Measurements from ENCODE around the gene MAN1C1.

GRCh38 chr1:25594971-25595370 lies 21.6 kb upstream of the MAN1C1 start:
- TF ChIP-seq TCF4 (CRISPR knock-in tag; IDR thresholded peaks at IDR 0.05; ENCODE audit: borderline replicate concordance) (no peak), ZFP3 (CRISPR knock-in tag; IDR thresholded peaks at IDR 0.05) (no peak)

Data from SK-N-SH treated with all-trans-retinoic acid at 6 μM for 48 hours (cell line).